A549 (cell line): Measurements from ENCODE around the gene NRXN3. TPM values are rescaled to one million over a fixed set of nuclear protein-coding genes. Genes with fewer than 3 reads are reported as not detected.

ENCODE experiments used
- ATAC-seq, 2 experiments: fragments of 200-7000 bp in 1 of 2; fragments of >200 bp in 1 of 2; cut with Nextera tagmentation in 1 of 2; cut with Tn5 transposase in 1 of 2; 3 replicates each; pipeline versions ENCODE4 v1.8.0 to v1.9.1; 2018 to 2020; ENCODE audit warnings: mild to moderate bottlenecking in 1 of 2, moderate library complexity in 1 of 2
- CTCF ChIA-PET: fragments of 300-600 bp; sonication (Branson Sonifier 250); formaldehyde crosslinking; extraction: SDS; loops from one replicate; lab custom pipeline; 2021; ENCODE audit warnings: antibody characterized with exemption, inconsistent platforms; lab: Yijun Ruan, JAX
- POLR2A ChIA-PET: fragments of 350-600 bp; formaldehyde crosslinking; extraction: SDS; loops from one replicate; lab custom pipeline; 2021; ENCODE audit warnings: antibody characterized with exemption, inconsistent platforms; lab: Yijun Ruan, JAX
- DNase-seq, 2 experiments: peaks; one replicate each; pipeline versions ENCODE4 v3.0.0 to v3.0.0-alpha.2; 2011 to 2016; ENCODE audit warnings: low read depth in 1 of 2, low spot score in 1 of 2
- FAIRE-seq: peaks from 2 replicates; lab custom pipeline; 2011; peaks lifted over from hg19 to GRCh38; lab: Jason Lieb, UNC
- H3K27ac ChIP-seq, 2 experiments: fragments of >200 bp; sonication (Bioruptor Twin); formaldehyde crosslinking; 3 replicates each; pipeline ENCODE4 v1.5.1; 2016 to 2017
- H3K4me1 ChIP-seq: fragments of >200 bp; sonication (Bioruptor Twin); formaldehyde crosslinking; 3 replicates; pipeline ENCODE4 v1.6.1; 2016
- H3K4me2 ChIP-seq: fragments of >200 bp; sonication (Bioruptor Twin); formaldehyde crosslinking; 3 replicates; pipeline ENCODE4 v1.6.1; 2016
- H3K4me3 ChIP-seq: fragments of >200 bp; sonication (Bioruptor Twin); formaldehyde crosslinking; 3 replicates; pipeline ENCODE4 v1.5.1; 2016
- H3K9me3 ChIP-seq: fragments of >200 bp; sonication (Bioruptor Twin); formaldehyde crosslinking; 3 replicates; pipeline ENCODE4 v1.6.1; 2016
- BHLHE40 ChIP-seq: IDR thresholded peaks from 2 replicates; pipeline ENCODE4 v1.6.1; 2012; ENCODE audit warnings: low read depth, low read length, inconsistent platforms
- CBX2 ChIP-seq: fragments of 200-600 bp; sonication (generic); IDR thresholded peaks from 2 replicates; pipeline ENCODE4 v1.6.1; 2016; ENCODE audit warnings: low read depth, mild to moderate bottlenecking, borderline replicate concordance
- CHD4 ChIP-seq: fragments of 200-600 bp; sonication (generic); IDR thresholded peaks from 2 replicates; pipeline ENCODE4 v1.6.1; 2016; ENCODE audit warnings: antibody characterized with exemption, mild to moderate bottlenecking, borderline replicate concordance
- EHF ChIP-seq: fragments of 250-450 bp; sonication (Bioruptor Pico); IDR thresholded peaks from 2 replicates; pipeline ENCODE4 v1.5.0; 2020; ENCODE audit warnings: mild to moderate bottlenecking
- FOSB ChIP-seq: fragments of 250-450 bp; sonication (Bioruptor Pico); IDR thresholded peaks from 2 replicates; pipeline ENCODE4 v1.5.0; 2020; ENCODE audit warnings: mild to moderate bottlenecking, moderate library complexity
- FOSL2 ChIP-seq, 2 experiments: fragments of 450-650 bp in 1 of 2; fragments of >200 bp in 1 of 2; sonication (Bioruptor Twin) in 1 of 2; formaldehyde crosslinking; IDR thresholded peaks; 2 replicates each; pipeline versions ENCODE4 v1.5.0 to v1.6.1; 2016 to 2020; ENCODE audit warnings: mild to moderate bottlenecking in 1 of 2, moderate library complexity in 1 of 2
- FOXS1 ChIP-seq: fragments of 250-450 bp; sonication (Bioruptor Pico); IDR thresholded peaks from 2 replicates; pipeline ENCODE4 v1.5.0; 2020; ENCODE audit warnings: mild to moderate bottlenecking, moderate library complexity
- HDAC2 ChIP-seq: fragments of 200-600 bp; sonication (generic); IDR thresholded peaks from 2 replicates; pipeline ENCODE4 v1.6.1; 2016
- HOXA7 ChIP-seq: fragments of 250-450 bp; sonication (Bioruptor Pico); IDR thresholded peaks from 2 replicates; pipeline ENCODE4 v1.5.0; 2020; ENCODE audit warnings: mild to moderate bottlenecking, moderate library complexity
- HOXB13 ChIP-seq: fragments of 250-450 bp; sonication (Bioruptor Pico); IDR thresholded peaks from 2 replicates; pipeline ENCODE4 v1.5.0; 2020; ENCODE audit warnings: low read depth, mild to moderate bottlenecking, moderate library complexity
- HOXB5 ChIP-seq: fragments of 250-450 bp; sonication (Bioruptor Pico); IDR thresholded peaks from 2 replicates; pipeline ENCODE4 v1.5.0; 2020; ENCODE audit warnings: mild to moderate bottlenecking, moderate library complexity
- JUN ChIP-seq, 2 experiments: fragments of >200 bp; sonication (Bioruptor Twin); formaldehyde crosslinking; IDR thresholded peaks; 2 replicates in 1 of 2; 3 replicates in 1 of 2; pipeline ENCODE4 v1.6.1; 2016 to 2017
- KDM1A ChIP-seq: fragments of 200-600 bp; sonication (generic); IDR thresholded peaks from 2 replicates; pipeline ENCODE4 v1.6.1; 2016; ENCODE audit warnings: low read depth, mild to moderate bottlenecking
- KDM5A ChIP-seq: fragments of 200-600 bp; sonication (generic); IDR thresholded peaks from 2 replicates; pipeline ENCODE4 v1.6.1; 2016; ENCODE audit warnings: antibody characterized with exemption, mild to moderate bottlenecking
- NR3C1 ChIP-seq: fragments of >200 bp; sonication (Bioruptor Twin); formaldehyde crosslinking; IDR thresholded peaks from 3 replicates; pipeline ENCODE4 v1.6.1; 2017
- PHF8 ChIP-seq: fragments of 200-600 bp; sonication (generic); IDR thresholded peaks from 2 replicates; pipeline ENCODE4 v1.6.1; 2016; ENCODE audit warnings: low read depth, mild to moderate bottlenecking, antibody characterized with exemption, moderate library complexity, borderline replicate concordance
- RNF2 ChIP-seq: fragments of 200-600 bp; sonication (generic); IDR thresholded peaks from 2 replicates; pipeline ENCODE4 v1.6.1; 2016; ENCODE audit warnings: low read depth, mild to moderate bottlenecking, antibody characterized with exemption, moderate library complexity, borderline replicate concordance
- ZC3H11A ChIP-seq: fragments of 450-650 bp; IDR thresholded peaks from 2 replicates; pipeline ENCODE4 v1.6.1; 2014; ENCODE audit warnings: antibody characterized with exemption, mild to moderate bottlenecking
- ZNF302 ChIP-seq: fragments of 250-450 bp; sonication (Bioruptor Pico); IDR thresholded peaks from 2 replicates; pipeline ENCODE4 v1.9.0; 2021; ENCODE audit warnings: inconsistent platforms, mild to moderate bottlenecking, moderate library complexity
- ZSCAN20 ChIP-seq: fragments of 250-450 bp; sonication (Bioruptor Pico); IDR thresholded peaks from 2 replicates; pipeline ENCODE4 v1.8.0; 2022; ENCODE audit warnings: mild to moderate bottlenecking, moderate library complexity
- WGBS: methylation state at CpG from one replicate; pipeline ENCODE4 v1.1.6; 2017; ENCODE audit errors: missing lambda C conversion rate; 5-methylcytosine and 5-hydroxymethylcytosine counted together
- polyA plus RNA-seq, 4 experiments: library from polyadenylated mRNA; depleted of rRNA in 3 of 4; stranded (reverse); fragments of >200 nt; fragmentation: RNase III in 1 of 4; extraction: RNeasy Plus Mini Kit Qiagen cat#74134 plus additional on column Dnase treatment in 1 of 4; gene quantifications; 2 replicates in 3 of 4; 3 replicates in 1 of 4; pipeline ENCODE4 v1.2.3, GENCODE V29; 2011 to 2017
- TF ChIP-seq, protein P1 (sequence below): fragments of >200 bp; sonication (Bioruptor Twin); formaldehyde crosslinking; IDR thresholded peaks from 3 replicates; pipeline ENCODE4 v1.5.1; 2016
- TF ChIP-seq, protein P2 (sequence below): fragments of >200 bp; sonication (Bioruptor Twin); formaldehyde crosslinking; IDR thresholded peaks from 3 replicates; pipeline ENCODE4 v1.6.1; 2016
- TF ChIP-seq, protein P3 (sequence below): fragments of >200 bp; sonication (Bioruptor Twin); formaldehyde crosslinking; IDR thresholded peaks from 2 replicates; pipeline ENCODE4 v1.6.1; 2016
- TF ChIP-seq, protein P4 (sequence below): fragments of 200-600 bp; sonication (generic); IDR thresholded peaks from 2 replicates; pipeline ENCODE4 v1.6.1; 2016; ENCODE audit warnings: antibody characterized with exemption, mild to moderate bottlenecking, moderate library complexity
- TF ChIP-seq, protein P5 (sequence below): IDR thresholded peaks from 2 replicates; pipeline ENCODE4 v1.6.1; 2012; ENCODE audit warnings: low read depth, borderline replicate concordance
- TF ChIP-seq, protein P6 (sequence below): fragments of 150-350 bp; IDR thresholded peaks from 2 replicates; pipeline ENCODE4 v1.6.1; 2014; ENCODE audit warnings: low read depth, mild to moderate bottlenecking, low read length

Gene NRXN3
- polyA plus RNA-seq, 2 of the 4 experiments (the other 2 are of a cell fraction) = 0.62 to 2.3 TPM

DNA sequence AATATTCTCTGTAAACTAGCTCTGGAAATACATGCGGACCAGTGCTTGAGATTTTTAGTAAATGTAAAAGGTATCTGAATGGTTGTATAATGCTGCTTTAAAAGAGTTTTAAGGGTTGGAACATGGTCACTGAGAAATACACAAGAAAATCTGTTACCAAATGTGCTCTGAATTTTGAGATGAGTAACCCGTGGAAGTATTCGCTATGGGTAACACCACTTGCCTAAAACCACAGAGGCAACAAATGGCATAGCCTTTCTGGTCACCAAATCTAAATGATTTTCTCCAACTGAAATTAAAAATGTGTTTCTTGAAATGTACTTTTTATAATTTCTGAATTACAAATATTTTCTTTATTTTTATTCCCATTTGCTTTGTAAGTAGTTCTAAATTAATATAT lies 1295.5 kb downstream of the NRXN3 start:
- Histone ChIP-seq H3K4me1 (no peaks in the 10 kb centered on the region), H3K4me2 (no peak overlapping the region), H3K27ac (no peak overlapping the region), H3K4me3 (no peak overlapping the region), H3K9me3 (no peaks in the 10 kb centered on the region)
- ChIA-PET CTCF (no interaction called here), POLR2A (no interaction called here)
- ATAC-seq (no peak), DNase-seq (no peak), FAIRE-seq (no peak)
- 58% methylated on average over 3 of the region's 3 CpGs for WGBS
- TF ChIP-seq FOSL2 (IDR thresholded peaks at IDR 0.05) (no peak), FOSL2 (CRISPR knock-in tag; IDR thresholded peaks at IDR 0.05) (no peak), BHLHE40 (no peak), HDAC2 (no peak), RNF2 (no peak), EHF (CRISPR knock-in tag) (no peak), FOXS1 (no peak), CHD4 (no peak), ZSCAN20 (CRISPR knock-in tag) (no peak), NR3C1 (no peak), ZC3H11A (no peak), HOXA7 (CRISPR knock-in tag) (no peak), HOXB13 (no peak), FOSB (CRISPR knock-in tag) (no peak), HOXB5 (CRISPR knock-in tag) (no peak), JUN (IDR thresholded peaks at IDR 0.05) (no peak)
- TF ChIP-seq, protein P1, sequence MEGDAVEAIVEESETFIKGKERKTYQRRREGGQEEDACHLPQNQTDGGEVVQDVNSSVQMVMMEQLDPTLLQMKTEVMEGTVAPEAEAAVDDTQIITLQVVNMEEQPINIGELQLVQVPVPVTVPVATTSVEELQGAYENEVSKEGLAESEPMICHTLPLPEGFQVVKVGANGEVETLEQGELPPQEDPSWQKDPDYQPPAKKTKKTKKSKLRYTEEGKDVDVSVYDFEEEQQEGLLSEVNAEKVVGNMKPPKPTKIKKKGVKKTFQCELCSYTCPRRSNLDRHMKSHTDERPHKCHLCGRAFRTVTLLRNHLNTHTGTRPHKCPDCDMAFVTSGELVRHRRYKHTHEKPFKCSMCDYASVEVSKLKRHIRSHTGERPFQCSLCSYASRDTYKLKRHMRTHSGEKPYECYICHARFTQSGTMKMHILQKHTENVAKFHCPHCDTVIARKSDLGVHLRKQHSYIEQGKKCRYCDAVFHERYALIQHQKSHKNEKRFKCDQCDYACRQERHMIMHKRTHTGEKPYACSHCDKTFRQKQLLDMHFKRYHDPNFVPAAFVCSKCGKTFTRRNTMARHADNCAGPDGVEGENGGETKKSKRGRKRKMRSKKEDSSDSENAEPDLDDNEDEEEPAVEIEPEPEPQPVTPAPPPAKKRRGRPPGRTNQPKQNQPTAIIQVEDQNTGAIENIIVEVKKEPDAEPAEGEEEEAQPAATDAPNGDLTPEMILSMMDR = no peak
- TF ChIP-seq, protein P2, sequence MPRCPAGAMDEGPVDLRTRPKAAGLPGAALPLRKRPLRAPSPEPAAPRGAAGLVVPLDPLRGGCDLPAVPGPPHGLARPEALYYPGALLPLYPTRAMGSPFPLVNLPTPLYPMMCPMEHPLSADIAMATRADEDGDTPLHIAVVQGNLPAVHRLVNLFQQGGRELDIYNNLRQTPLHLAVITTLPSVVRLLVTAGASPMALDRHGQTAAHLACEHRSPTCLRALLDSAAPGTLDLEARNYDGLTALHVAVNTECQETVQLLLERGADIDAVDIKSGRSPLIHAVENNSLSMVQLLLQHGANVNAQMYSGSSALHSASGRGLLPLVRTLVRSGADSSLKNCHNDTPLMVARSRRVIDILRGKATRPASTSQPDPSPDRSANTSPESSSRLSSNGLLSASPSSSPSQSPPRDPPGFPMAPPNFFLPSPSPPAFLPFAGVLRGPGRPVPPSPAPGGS = no peak
- TF ChIP-seq, protein P3, sequence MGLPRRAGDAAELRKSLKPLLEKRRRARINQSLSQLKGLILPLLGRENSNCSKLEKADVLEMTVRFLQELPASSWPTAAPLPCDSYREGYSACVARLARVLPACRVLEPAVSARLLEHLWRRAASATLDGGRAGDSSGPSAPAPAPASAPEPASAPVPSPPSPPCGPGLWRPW = no peak

DNA sequence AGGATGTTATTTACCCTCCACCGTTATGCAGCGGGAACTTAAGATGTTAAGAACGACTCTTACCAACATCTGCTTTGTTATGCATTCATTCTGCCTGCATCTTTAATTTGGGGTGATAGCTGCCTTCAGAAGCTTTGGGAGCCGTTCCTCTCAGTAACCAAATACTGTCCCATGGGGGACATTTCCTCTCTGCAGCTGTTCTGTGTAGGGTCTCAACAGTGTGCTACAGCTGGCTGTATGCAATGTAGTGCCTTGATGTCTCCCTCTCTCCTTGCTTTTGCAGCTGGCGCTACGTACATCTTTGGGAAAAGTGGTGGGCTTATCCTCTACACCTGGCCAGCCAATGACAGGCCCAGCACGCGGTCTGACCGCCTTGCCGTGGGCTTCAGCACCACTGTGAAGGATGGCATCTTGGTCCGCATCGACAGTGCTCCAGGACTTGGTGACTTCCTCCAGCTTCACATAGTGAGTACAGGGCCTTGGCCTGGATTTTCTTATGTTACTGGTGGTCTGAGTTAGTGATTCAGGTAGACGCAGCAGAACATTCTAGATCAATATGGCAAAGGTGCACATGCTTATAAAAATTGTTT lies 1296.9 kb downstream of the NRXN3 start:
- CTCF ChIA-PET = no interaction called here
- no peak overlapping the region for H3K4me3 ChIP-seq
- TF ChIP-seq KDM5A (no peak), CBX2 (no peak), FOSL2 (IDR thresholded peaks at IDR 0.05) (no peak), FOSL2 (CRISPR knock-in tag; IDR thresholded peaks at IDR 0.05) (no peak), ZNF302 (CRISPR knock-in tag) (no peak), PHF8 (no peak), HOXB13 (no peak), EHF (CRISPR knock-in tag) (no peak), KDM1A (no peak)
- TF ChIP-seq, protein P4, sequence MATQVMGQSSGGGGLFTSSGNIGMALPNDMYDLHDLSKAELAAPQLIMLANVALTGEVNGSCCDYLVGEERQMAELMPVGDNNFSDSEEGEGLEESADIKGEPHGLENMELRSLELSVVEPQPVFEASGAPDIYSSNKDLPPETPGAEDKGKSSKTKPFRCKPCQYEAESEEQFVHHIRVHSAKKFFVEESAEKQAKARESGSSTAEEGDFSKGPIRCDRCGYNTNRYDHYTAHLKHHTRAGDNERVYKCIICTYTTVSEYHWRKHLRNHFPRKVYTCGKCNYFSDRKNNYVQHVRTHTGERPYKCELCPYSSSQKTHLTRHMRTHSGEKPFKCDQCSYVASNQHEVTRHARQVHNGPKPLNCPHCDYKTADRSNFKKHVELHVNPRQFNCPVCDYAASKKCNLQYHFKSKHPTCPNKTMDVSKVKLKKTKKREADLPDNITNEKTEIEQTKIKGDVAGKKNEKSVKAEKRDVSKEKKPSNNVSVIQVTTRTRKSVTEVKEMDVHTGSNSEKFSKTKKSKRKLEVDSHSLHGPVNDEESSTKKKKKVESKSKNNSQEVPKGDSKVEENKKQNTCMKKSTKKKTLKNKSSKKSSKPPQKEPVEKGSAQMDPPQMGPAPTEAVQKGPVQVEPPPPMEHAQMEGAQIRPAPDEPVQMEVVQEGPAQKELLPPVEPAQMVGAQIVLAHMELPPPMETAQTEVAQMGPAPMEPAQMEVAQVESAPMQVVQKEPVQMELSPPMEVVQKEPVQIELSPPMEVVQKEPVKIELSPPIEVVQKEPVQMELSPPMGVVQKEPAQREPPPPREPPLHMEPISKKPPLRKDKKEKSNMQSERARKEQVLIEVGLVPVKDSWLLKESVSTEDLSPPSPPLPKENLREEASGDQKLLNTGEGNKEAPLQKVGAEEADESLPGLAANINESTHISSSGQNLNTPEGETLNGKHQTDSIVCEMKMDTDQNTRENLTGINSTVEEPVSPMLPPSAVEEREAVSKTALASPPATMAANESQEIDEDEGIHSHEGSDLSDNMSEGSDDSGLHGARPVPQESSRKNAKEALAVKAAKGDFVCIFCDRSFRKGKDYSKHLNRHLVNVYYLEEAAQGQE = no peak
- TF ChIP-seq, protein P5, sequence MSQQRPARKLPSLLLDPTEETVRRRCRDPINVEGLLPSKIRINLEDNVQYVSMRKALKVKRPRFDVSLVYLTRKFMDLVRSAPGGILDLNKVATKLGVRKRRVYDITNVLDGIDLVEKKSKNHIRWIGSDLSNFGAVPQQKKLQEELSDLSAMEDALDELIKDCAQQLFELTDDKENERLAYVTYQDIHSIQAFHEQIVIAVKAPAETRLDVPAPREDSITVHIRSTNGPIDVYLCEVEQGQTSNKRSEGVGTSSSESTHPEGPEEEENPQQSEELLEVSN = no peak
- TF ChIP-seq, protein P6, sequence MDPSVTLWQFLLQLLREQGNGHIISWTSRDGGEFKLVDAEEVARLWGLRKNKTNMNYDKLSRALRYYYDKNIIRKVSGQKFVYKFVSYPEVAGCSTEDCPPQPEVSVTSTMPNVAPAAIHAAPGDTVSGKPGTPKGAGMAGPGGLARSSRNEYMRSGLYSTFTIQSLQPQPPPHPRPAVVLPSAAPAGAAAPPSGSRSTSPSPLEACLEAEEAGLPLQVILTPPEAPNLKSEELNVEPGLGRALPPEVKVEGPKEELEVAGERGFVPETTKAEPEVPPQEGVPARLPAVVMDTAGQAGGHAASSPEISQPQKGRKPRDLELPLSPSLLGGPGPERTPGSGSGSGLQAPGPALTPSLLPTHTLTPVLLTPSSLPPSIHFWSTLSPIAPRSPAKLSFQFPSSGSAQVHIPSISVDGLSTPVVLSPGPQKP = no peak
- no peaks in the 10 kb centered on the region for H3K9me3 ChIP-seq
- no peak overlapping the region for H3K4me2 ChIP-seq
- FAIRE-seq (no peak), ATAC-seq (no peak), DNase-seq (no peak)
- H3K27ac ChIP-seq = no peak overlapping the region
- no peaks in the 10 kb centered on the region for H3K4me1 ChIP-seq
- POLR2A ChIA-PET = no interaction called here
- 71% methylated on average over 13 of the region's 13 CpGs for whole genome bisulfite sequencing
